Liver (tissue), 9 donors: Measurements from ENCODE around the gene TGFBR1. TPM values are rescaled to one million over a fixed set of nuclear protein-coding genes. Genes with fewer than 3 reads are reported as not detected.
A peak's percentile ranks its signal among the peaks of the same experiment; 100 is the strongest.

Experiments
- DNase-seq: peaks from one replicate; pipeline ENCODE4 v3.0.0-alpha.2; 2017; ENCODE audit warnings: low spot score
- H3K27ac ChIP-seq, 2 donors: one replicate each; pipeline ENCODE4 v1.7.0; 2013; ENCODE audit warnings: inconsistent platforms in 2 of 2, low read length in 2 of 2, control low read depth in 1 of 2, low read depth in 1 of 2, mild to moderate bottlenecking in 1 of 2
- H3K27me3 ChIP-seq, 4 donors: one replicate each; pipeline versions ENCODE4 v1.6.1 to v1.7.0; 2013; ENCODE audit warnings: low read length in 3 of 4, inconsistent platforms in 1 of 4, mild to moderate bottlenecking in 1 of 4, moderate library complexity in 1 of 4; ENCODE audit not compliant: control insufficient read depth in 4 of 4, insufficient read depth in 4 of 4
- H3K36me3 ChIP-seq, 4 donors: one replicate each; pipeline versions ENCODE4 v1.6.1 to v1.7.0; 2013; ENCODE audit warnings: low read length in 3 of 4, mild to moderate bottlenecking in 3 of 4, low read depth in 1 of 4, moderate library complexity in 1 of 4; ENCODE audit not compliant: control insufficient read depth in 4 of 4, insufficient read depth in 3 of 4
- H3K4me1 ChIP-seq, 4 donors: one replicate each; pipeline versions ENCODE4 v1.6.1 to v1.7.0; 2013; ENCODE audit warnings: low read length in 3 of 4, mild to moderate bottlenecking in 3 of 4, moderate library complexity in 1 of 4; ENCODE audit not compliant: control insufficient read depth in 4 of 4, insufficient read depth in 4 of 4
- H3K4me3 ChIP-seq, 3 donors: one replicate each; pipeline versions ENCODE4 v1.6.1 to v1.7.0; 2013; ENCODE audit warnings: low read length in 3 of 3, control low read depth in 1 of 3, low read depth in 1 of 3, mild to moderate bottlenecking in 1 of 3
- H3K9ac ChIP-seq, 2 donors: one replicate each; pipeline ENCODE4 v1.7.0; 2013; ENCODE audit warnings: low read length in 2 of 2, mild to moderate bottlenecking in 2 of 2, moderate library complexity in 2 of 2, control low read depth in 1 of 2, low read depth in 1 of 2
- H3K9me3 ChIP-seq, 4 donors: one replicate each; pipeline versions ENCODE4 v1.6.1 to v1.7.0; 2013; ENCODE audit warnings: low read length in 3 of 4; ENCODE audit not compliant: control insufficient read depth in 4 of 4
- ATF3 ChIP-seq: IDR thresholded peaks from 2 replicates; pipeline ENCODE4 v1.6.1; 2016; ENCODE audit warnings: antibody characterized with exemption
- CTCF ChIP-seq: fragments of 150-350 bp; IDR thresholded peaks from 2 replicates; pipeline ENCODE4 v1.5.1; 2017; ENCODE audit warnings: improper control_type of control experiment, low read depth, low read length; ENCODE audit not compliant: missing input control
- EGR1 ChIP-seq, 2 donors: IDR thresholded peaks; 2 replicates each; pipeline ENCODE4 v1.6.1; 2016 to 2018; ENCODE audit warnings: antibody characterized with exemption in 2 of 2, low read depth in 2 of 2
- FOXA1 ChIP-seq: IDR thresholded peaks from 2 replicates; pipeline ENCODE4 v1.6.1; 2016; ENCODE audit warnings: antibody characterized with exemption
- FOXA2 ChIP-seq: IDR thresholded peaks from 2 replicates; pipeline ENCODE4 v1.6.1; 2016; ENCODE audit warnings: antibody characterized with exemption
- GABPA ChIP-seq, 2 donors: IDR thresholded peaks in 1 of 2; conservative IDR thresholded peaks in 1 of 2; 2 replicates each; pipeline ENCODE4 v1.6.1; 2016; ENCODE audit warnings: antibody characterized with exemption in 2 of 2, mild to moderate bottlenecking in 1 of 2, moderate library complexity in 1 of 2
- HNF4A ChIP-seq, 2 donors: conservative IDR thresholded peaks; 2 replicates each; pipeline ENCODE4 v1.6.1; 2016; ENCODE audit warnings: antibody characterized with exemption in 2 of 2, mild to moderate bottlenecking in 2 of 2
- HNF4G ChIP-seq: IDR thresholded peaks from 2 replicates; pipeline ENCODE4 v1.6.1; 2016; ENCODE audit warnings: antibody characterized with exemption
- JUND ChIP-seq, 2 donors: IDR thresholded peaks; 2 replicates each; pipeline ENCODE4 v1.6.1; 2016; ENCODE audit warnings: antibody characterized with exemption in 2 of 2
- MAX ChIP-seq: IDR thresholded peaks from 2 replicates; pipeline ENCODE4 v1.6.1; 2016; ENCODE audit warnings: antibody characterized with exemption
- NR2F2 ChIP-seq: IDR thresholded peaks from 2 replicates; pipeline ENCODE4 v1.6.1; 2016; ENCODE audit warnings: antibody characterized with exemption
- RAD21 ChIP-seq, 2 donors: IDR thresholded peaks; 2 replicates each; pipeline ENCODE4 v1.6.1; 2016; ENCODE audit warnings: antibody characterized with exemption in 2 of 2, mild to moderate bottlenecking in 2 of 2
- REST ChIP-seq: IDR thresholded peaks from 2 replicates; pipeline ENCODE4 v1.6.1; 2016; ENCODE audit warnings: antibody characterized with exemption, mild to moderate bottlenecking
- RXRA ChIP-seq, 2 donors: IDR thresholded peaks; 2 replicates each; pipeline ENCODE4 v1.6.1; 2017 to 2018; ENCODE audit warnings: antibody characterized with exemption in 2 of 2, mild to moderate bottlenecking in 1 of 2
- SP1 ChIP-seq: IDR thresholded peaks from 2 replicates; pipeline ENCODE4 v1.6.1; 2018; ENCODE audit warnings: antibody characterized with exemption, mild to moderate bottlenecking
- YY1 ChIP-seq: IDR thresholded peaks from 2 replicates; pipeline ENCODE4 v1.6.1; 2016; ENCODE audit warnings: antibody characterized with exemption, mild to moderate bottlenecking
- ZBTB33 ChIP-seq: IDR thresholded peaks from 2 replicates; pipeline ENCODE4 v1.6.1; 2016; ENCODE audit warnings: antibody characterized with exemption
- WGBS: extraction: QIAGEN DNeasy Blood & Tissue Kit; methylation state at CpG from one replicate; pipeline ENCODE4 v1.1.7; 2013; 5-methylcytosine and 5-hydroxymethylcytosine counted together
- polyA plus RNA-seq, 2 donors: library from polyadenylated mRNA; stranded (reverse) in 1 of 2; unstranded in 1 of 2; fragments of 200-250 nt in 1 of 2; fragments of >200 nt in 1 of 2; fragmentation: Nextera tagmentation in 1 of 2; extraction: Ambion mirVana in 1 of 2; gene quantifications; one replicate each; pipeline versions ENCODE4 v1.2.1 to v1.2.3, GENCODE V29; 2013 to 2015
- total RNA-seq, 2 donors: library from RNA; depleted of rRNA; stranded (reverse); fragments of >200 nt; gene quantifications; one replicate each; pipeline ENCODE4 v1.2.3, GENCODE V29; 2014
- donor health status: healthy.
- donor health status: healthy.
- donor health status: healthy.
- donor health status: healthy.
- donor health status: healthy.

TGFBR1 gene
- total and polyA plus RNA-seq, 4 donors, result 3.1 to 18.2 (median 11.0) TPM

- 36% methylated on average over 29 of the region's 29 CpGs for WGBS
- H3K4me3 ChIP-seq, result no peak overlapping the region
- no peaks in the 10 kb centered on the region for H3K27me3 ChIP-seq
- H3K27ac ChIP-seq, result no peak overlapping the region
- no peaks in the 10 kb centered on the region for H3K36me3 ChIP-seq
- peak; percentile 76 for DNase-seq
- no peaks in the 10 kb centered on the region for H3K9me3 ChIP-seq
- TF ChIP-seq NR2F2 (peak; percentile 23), CTCF (peak; percentile 93), ATF3 (no peak), HNF4A (conservative IDR thresholded peaks at IDR 0.05) (peak in 1 of 2 donors; percentile 15), RAD21 (IDR thresholded peaks at IDR 0.05) (peak; percentile 94 to 96), GABPA (IDR thresholded peaks at IDR 0.05 in 1 of 2, conservative IDR thresholded peaks at IDR 0.05 in 1 of 2) (no peak), RXRA (IDR thresholded peaks at IDR 0.05) (peak in 1 of 2 donors; percentile 12), MAX (no peak)
- peaks cover 0 to 8% (median 3%) of the 10 kb centered on the region in 4 donors for H3K4me1 ChIP-seq
- no peak overlapping the region for H3K9ac ChIP-seq
Measured at GRCh38 chr9:99184475-99185347, 79.8 kb downstream of the TGFBR1 start.

GRCh38 chr9:99185348-99185632 is 80.4 kb downstream of the TGFBR1 start:
- Histone ChIP-seq H3K27ac (no peak overlapping the region), H3K36me3 (no peaks in the 10 kb centered on the region), H3K9me3 (no peaks in the 10 kb centered on the region), H3K4me3 (no peak overlapping the region), H3K4me1 (peaks cover 0 to 8% (median 3%) of the 10 kb centered on the region in 4 donors), H3K9ac (no peak overlapping the region), H3K27me3 (no peaks in the 10 kb centered on the region)
- DNase-seq, result no peak
- 79% methylated on average over 5 of the region's 5 CpGs for WGBS
- TF ChIP-seq CTCF, result no peak
- no peak for TF ChIP-seq EGR1 (IDR thresholded peaks at IDR 0.05; ENCODE audit: low read depth in 2 of 2)
- TF ChIP-seq GABPA (IDR thresholded peaks at IDR 0.05 in 1 of 2, conservative IDR thresholded peaks at IDR 0.05 in 1 of 2), result no peak
- no peak for TF ChIP-seq YY1
- TF ChIP-seq FOXA2, result no peak
- no peak for TF ChIP-seq HNF4A (conservative IDR thresholded peaks at IDR 0.05)
- TF ChIP-seq FOXA1, result no peak
- TF ChIP-seq MAX, result no peak
- TF ChIP-seq NR2F2, result no peak
- TF ChIP-seq RXRA (IDR thresholded peaks at IDR 0.05), result no peak
- no peak for TF ChIP-seq HNF4G
- TF ChIP-seq ATF3, result no peak
- no peak for TF ChIP-seq ZBTB33
- TF ChIP-seq REST, result no peak
- no peak for TF ChIP-seq RAD21 (IDR thresholded peaks at IDR 0.05)
- no peak for TF ChIP-seq JUND (IDR thresholded peaks at IDR 0.05)
- TF ChIP-seq SP1, result no peak
